SH-SY5Y (cell line): ENCODE data around the gene PLEKHA6.

ENCODE experiments used
- GATA2 ChIP-seq: IDR thresholded peaks from 2 replicates; pipeline ENCODE4 v1.6.1; 2011; ENCODE audit warnings: mild to moderate bottlenecking, low read depth, low read length
- GATA3 ChIP-seq: IDR thresholded peaks from 2 replicates; pipeline ENCODE4 v1.6.1; 2011; ENCODE audit warnings: low read depth, mild to moderate bottlenecking, low read length, moderate library complexity

The PLEKHA6 gene

GRCh38 chr1:204274446-204274845 lies 85.3 kb downstream of the PLEKHA6 start:
- no peak for TF ChIP-seq GATA2
- TF ChIP-seq GATA3 = no peak

- TF ChIP-seq GATA2 (no peak), GATA3 (no peak)
Measured at GRCh38 chr1:204272505-204272904, 87.2 kb downstream of the PLEKHA6 start.

GRCh38 chr1:204271970-204272369 lies 87.8 kb downstream of the PLEKHA6 start:
- TF ChIP-seq GATA2 = no peak
- TF ChIP-seq GATA3 = no peak

- TF ChIP-seq GATA2 = no peak
- no peak for TF ChIP-seq GATA3
Measured at GRCh38 chr1:204268101-204268500, 91.6 kb downstream of the PLEKHA6 start.

GRCh38 chr1:204267191-204267601 lies 92.5 kb downstream of the PLEKHA6 start:
- TF ChIP-seq GATA2 = no peak
- no peak for TF ChIP-seq GATA3

GRCh38 chr1:204266504-204267034 lies 93.2 kb downstream of the PLEKHA6 start:
- TF ChIP-seq GATA3 = no peak
- no peak for TF ChIP-seq GATA2

GRCh38 chr1:204265665-204266064 lies 94.1 kb downstream of the PLEKHA6 start:
- TF ChIP-seq GATA2 (no peak), GATA3 (no peak)

- no peak for TF ChIP-seq GATA3
- no peak for TF ChIP-seq GATA2
Measured at GRCh38 chr1:204264805-204265204, 94.9 kb downstream of the PLEKHA6 start.

GRCh38 chr1:204263254-204263910 lies 96.3 kb downstream of the PLEKHA6 start:
- TF ChIP-seq GATA3 (no peak), GATA2 (peak; percentile 97)

- TF ChIP-seq GATA2 (no peak), GATA3 (no peak)
Measured at GRCh38 chr1:204262506-204263253, 97.0 kb downstream of the PLEKHA6 start.

GRCh38 chr1:204261746-204262505 lies 97.8 kb downstream of the PLEKHA6 start:
- TF ChIP-seq GATA3 = no peak
- no peak for TF ChIP-seq GATA2

- no peak for TF ChIP-seq GATA3
Measured at GRCh38 chr1:204261266-204261665, 98.5 kb downstream of the PLEKHA6 start.

GRCh38 chr1:204260601-204261197 lies 99.0 kb downstream of the PLEKHA6 start:
- TF ChIP-seq GATA3 (no peak), GATA2 (no peak)

- no peak for TF ChIP-seq GATA3
- TF ChIP-seq GATA2 = no peak
Measured at GRCh38 chr1:204259782-204260181, 99.9 kb downstream of the PLEKHA6 start.
